Activated T-helper 9 cell treated with anti-CD3 and anti-CD28 coated beads, Interleukin-2, amount 50 U/mL, for 16 hours (primary cell): ENCODE data around the gene STK17A.
"Not testable (repeated sequence)": the region's sequence is repeated elsewhere in the genome, so short reads cannot be mapped to it uniquely, and the experiment has no call there.

Experiments used
- DNase-seq: peaks from one replicate; pipeline ENCODE4 v3.0.0-alpha.2; 2020; ENCODE audit warnings: low read depth

The STK17A gene

GRCh38 chr7:43568529-43568928 lies 14.4 kb upstream of the STK17A start:
- no peak for DNase-seq

- DNase-seq, result no peak
These were observed 13.5 kb upstream of the STK17A start for GRCh38 chr7:43569424-43569823.

- no peak for DNase-seq
These were observed 12.1 kb upstream of the STK17A start for GRCh38 chr7:43570688-43571365.

GRCh38 chr7:43572516-43573049 lies 10.3 kb upstream of the STK17A start:
- no peak for DNase-seq

GRCh38 chr7:43573832-43574231 lies 9.1 kb upstream of the STK17A start:
- DNase-seq, result not testable (repeated sequence)

- no peak for DNase-seq
These were observed 7.4 kb upstream of the STK17A start for GRCh38 chr7:43575506-43575905.

GRCh38 chr7:43576241-43576640 lies 6.7 kb upstream of the STK17A start:
- DNase-seq, result no peak

GRCh38 chr7:43577485-43577951 lies 5.4 kb upstream of the STK17A start:
- no peak for DNase-seq

GRCh38 chr7:43583424-43584194 lies 701 bp downstream of the STK17A start:
- peak; percentile 59 for DNase-seq

GRCh38 chr7:43584195-43584586 lies 1.3 kb downstream of the STK17A start:
- DNase-seq, result peak; percentile 8

GRCh38 chr7:43584733-43585132 lies 1.8 kb downstream of the STK17A start:
- DNase-seq, result not testable (repeated sequence)

- DNase-seq, result no peak
These were observed 2.7 kb downstream of the STK17A start for GRCh38 chr7:43585562-43585961.

GRCh38 chr7:43586251-43586900 lies 3.5 kb downstream of the STK17A start:
- no peak for DNase-seq

- no peak for DNase-seq
These were observed 5.7 kb downstream of the STK17A start for GRCh38 chr7:43588477-43589132.

- no peak for DNase-seq
These were observed 6.2 kb downstream of the STK17A start for GRCh38 chr7:43589133-43589478.

- no peak for DNase-seq
These were observed 6.8 kb downstream of the STK17A start for GRCh38 chr7:43589728-43590127.

GRCh38 chr7:43590862-43591557 lies 8.1 kb downstream of the STK17A start:
- no peak for DNase-seq

- DNase-seq, result no peak
These were observed 8.8 kb downstream of the STK17A start for GRCh38 chr7:43591558-43592180.

- DNase-seq, result no peak
These were observed 9.4 kb downstream of the STK17A start for GRCh38 chr7:43592326-43592725.

- no peak for DNase-seq
These were observed 10.1 kb downstream of the STK17A start for GRCh38 chr7:43593010-43593409.

GRCh38 chr7:43594020-43594419 lies 11.1 kb downstream of the STK17A start:
- DNase-seq, result no peak
